Measurements from ENCODE around the gene HOXB8.

GRCh38 chr17:48630009-48630924 is 15.2 kb upstream of the HOXB8 start:
- TF ChIP-seq POLR2AphosphoS5 (IDR thresholded peaks at IDR 0.05; ENCODE audit: low read length) (no peak), POLR2A (IDR thresholded peaks at IDR 0.05; ENCODE audit: low read depth, low read length) (no peak), SIN3A (IDR thresholded peaks at IDR 0.05; ENCODE audit: low read depth, low read length) (no peak), YY1 (IDR thresholded peaks at IDR 0.05; ENCODE audit: low read depth, low read length) (no peak), SMC3 (IDR thresholded peaks at IDR 0.05; ENCODE audit: borderline replicate concordance, low read length) (no peak), ATF2 (IDR thresholded peaks at IDR 0.05; ENCODE audit: low read length) (no peak), CTCF (IDR thresholded peaks at IDR 0.05 in 2 of 3, conservative IDR thresholded peaks at IDR 0.05 in 1 of 3; ENCODE audit: control insufficient read depth in 2 of 3, extremely low read depth in 1 of 3, insufficient read depth in 1 of 3, low read depth in 3 of 3, low read length in 3 of 3) (no peak), REST (IDR thresholded peaks at IDR 0.05; ENCODE audit: low read depth, low read length) (no peak), KDM1A (IDR thresholded peaks at IDR 0.05; ENCODE audit: borderline replicate concordance) (no peak), KAT2A (conservative IDR thresholded peaks at IDR 0.05; ENCODE audit: control insufficient read depth, low read depth, low read length) (no peak), ELK1 (IDR thresholded peaks at IDR 0.05; ENCODE audit: low read depth, low read length) (no peak)
